NCI-H226 (cell line): ENCODE data around the gene RNF113B.

Experiments
- DNase-seq: peaks from one replicate; pipeline ENCODE4 v3.0.0-alpha.2; 2015

The RNF113B gene

DNA sequence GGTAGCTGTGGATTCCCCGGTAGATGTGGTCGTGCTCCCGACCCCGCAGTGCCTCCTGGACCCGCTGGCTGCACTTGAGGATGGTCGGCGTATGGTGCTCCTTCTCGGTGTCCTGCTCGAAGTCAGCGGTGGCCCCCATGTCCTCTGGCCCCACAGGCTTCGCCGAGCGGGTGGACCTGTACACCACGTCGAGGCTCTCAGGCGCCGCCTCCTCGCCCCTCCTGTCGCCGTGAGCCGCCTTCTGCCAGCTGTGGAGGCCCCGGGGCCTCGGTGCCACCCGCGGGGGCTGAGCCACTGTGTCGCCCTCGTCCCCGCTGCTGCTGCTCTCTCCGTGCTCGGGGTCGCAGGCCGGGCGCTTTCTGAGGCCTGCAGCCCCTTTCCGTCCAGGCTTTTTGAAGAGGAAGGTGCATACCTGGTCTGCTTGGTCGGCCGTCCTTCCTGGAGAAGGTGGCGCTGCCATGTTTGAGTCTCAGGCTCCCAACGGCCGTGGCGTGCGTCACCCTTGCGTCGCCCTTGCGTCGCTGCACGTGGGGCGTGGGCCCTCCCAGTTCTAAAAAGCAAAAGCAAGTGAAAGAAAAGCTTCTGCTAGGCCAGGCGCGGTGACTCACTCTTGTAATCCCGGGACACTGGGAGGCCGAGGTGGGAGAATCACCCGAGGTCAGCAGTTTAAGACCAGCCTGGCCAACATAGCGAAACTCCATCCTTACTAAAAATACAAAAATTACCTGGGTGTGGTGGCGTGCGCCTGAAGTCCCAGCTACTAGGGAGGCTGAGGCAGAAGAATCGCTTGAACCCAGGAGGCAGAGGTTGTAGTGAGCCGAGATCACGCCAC is at the start of gene RNF113B:
TSS of gene RNF113B (minus strand) at position 493 of the 832 bp plus-strand sequence. CDS start at position 460, 33 bp downstream.
- DNase-seq, result no peak

GRCh38 chr13:98226496-98226895 is 49.4 kb upstream of the RNF113B start:
- DNase-seq, result no peak

GRCh38 chr13:98225036-98225940 is 48.2 kb upstream of the RNF113B start:
- DNase-seq, result no peak

DNA sequence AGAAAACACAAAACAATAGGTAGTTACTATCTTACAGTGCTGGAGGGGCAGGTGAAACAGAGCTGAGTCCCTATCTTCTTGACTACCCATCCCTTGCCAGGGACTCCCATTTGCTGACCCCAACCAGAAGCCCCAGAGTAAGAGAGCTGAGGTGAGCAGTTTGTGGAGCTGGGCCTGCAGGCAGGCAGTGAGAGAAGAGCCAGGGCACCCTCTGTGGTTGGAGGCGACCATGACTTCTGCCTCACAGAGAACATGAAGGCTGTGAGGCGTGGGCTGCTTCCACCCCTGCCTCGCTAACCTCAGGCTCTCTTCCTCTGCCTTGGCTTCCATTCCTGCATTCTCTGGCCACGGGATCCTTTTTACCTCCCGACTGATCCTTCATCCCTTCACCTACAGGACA is 47.5 kb upstream of the RNF113B start:
- no peak for DNase-seq

GRCh38 chr13:98223741-98224140 is 46.7 kb upstream of the RNF113B start:
- DNase-seq, result no peak

DNA sequence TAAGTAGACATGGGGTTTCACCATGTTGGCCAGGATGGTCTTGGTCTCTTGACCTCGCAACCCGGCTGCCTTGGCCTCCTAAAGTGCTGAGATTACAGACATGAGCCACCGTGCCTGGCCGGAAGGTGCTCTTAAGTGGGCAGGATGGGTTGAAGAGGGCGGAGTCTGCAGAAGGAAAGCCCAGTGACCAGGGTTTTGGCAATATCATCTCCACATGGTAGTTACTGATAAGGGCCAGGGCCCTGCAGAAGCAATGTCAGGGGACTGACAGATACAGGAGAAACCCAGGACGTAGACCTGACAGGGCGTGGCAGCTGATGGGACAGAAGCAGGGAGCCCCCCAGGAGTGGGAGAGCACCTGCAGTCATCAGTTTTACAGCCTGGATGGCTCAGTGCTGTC is 45.7 kb upstream of the RNF113B start:
- DNase-seq, result no peak

DNA sequence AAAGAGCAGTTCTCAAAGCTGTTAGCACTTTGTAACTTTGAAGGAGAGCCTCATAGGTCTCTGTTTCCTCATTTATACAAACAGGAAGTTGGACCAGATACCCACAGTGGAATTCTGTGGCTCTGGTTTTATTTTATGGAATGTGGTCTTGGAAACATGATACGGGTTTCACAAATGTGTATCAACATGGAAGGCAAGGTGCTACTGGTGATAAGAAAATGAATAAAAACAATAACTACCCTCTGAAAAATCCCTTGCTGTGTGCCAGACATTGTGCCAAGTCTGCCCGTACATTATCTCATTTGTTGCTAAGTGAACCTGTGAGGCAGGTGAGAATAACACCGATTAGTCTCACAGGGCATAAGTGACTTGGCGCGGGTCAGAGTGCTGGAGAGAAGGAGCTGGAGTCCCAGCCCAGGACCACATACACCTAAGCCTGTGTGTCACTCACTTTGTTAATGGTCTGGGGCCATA is 45.0 kb upstream of the RNF113B start:
- DNase-seq, result peak; percentile 46

DNA sequence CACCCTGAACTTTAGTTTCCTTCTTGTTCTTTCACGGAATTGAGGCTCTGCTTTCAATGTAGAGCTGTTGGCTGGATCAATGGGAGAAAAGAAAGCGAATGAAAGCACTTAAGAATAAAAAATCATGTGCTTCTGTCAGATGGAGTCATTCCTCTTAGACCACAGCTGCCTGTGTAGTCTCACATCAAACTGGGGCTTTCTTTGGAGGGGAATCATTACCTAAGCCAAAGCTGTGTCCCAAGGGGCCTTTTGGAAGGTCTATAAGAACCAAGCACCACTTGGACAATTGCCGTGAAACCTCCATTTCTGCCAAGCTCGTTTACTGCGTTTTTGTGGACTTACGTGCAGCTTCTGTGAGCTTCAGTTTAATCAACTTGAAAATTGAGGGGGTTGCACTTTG is 44.2 kb upstream of the RNF113B start:
- DNase-seq, result no peak

- DNase-seq, result no peak
Measured at GRCh38 chr13:98220271-98220791, 43.3 kb upstream of the RNF113B start.

GRCh38 chr13:98219685-98220084 is 42.6 kb upstream of the RNF113B start:
- DNase-seq, result no peak

- no peak for DNase-seq
Measured at GRCh38 chr13:98217597-98217996, 40.5 kb upstream of the RNF113B start.

GRCh38 chr13:98216711-98217285 is 39.7 kb upstream of the RNF113B start:
- DNase-seq, result no peak

DNA sequence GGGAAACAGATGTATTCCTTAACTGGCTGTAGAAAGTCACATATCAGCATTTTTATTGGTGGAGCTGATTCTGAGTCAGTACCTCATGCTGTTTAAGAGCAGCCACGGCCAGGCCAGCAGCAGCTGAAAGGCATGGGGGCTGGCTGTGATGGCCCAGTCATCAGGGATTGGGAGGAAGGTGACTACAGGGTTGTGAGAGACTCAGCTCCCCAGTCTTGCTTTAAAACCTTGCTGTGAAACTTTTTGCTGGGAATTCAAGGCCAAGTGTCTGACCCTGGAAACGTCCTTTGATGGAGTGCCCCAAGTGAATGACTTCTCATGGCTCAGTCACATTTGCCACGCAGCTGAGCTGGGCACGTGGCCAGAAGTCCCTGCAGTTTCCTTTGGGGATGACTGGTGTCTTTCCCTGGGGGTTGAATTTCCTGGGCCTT is 39.1 kb upstream of the RNF113B start:
- DNase-seq, result peak; percentile 17

- no peak for DNase-seq
Measured at GRCh38 chr13:98215508-98215907, 38.4 kb upstream of the RNF113B start.

DNA sequence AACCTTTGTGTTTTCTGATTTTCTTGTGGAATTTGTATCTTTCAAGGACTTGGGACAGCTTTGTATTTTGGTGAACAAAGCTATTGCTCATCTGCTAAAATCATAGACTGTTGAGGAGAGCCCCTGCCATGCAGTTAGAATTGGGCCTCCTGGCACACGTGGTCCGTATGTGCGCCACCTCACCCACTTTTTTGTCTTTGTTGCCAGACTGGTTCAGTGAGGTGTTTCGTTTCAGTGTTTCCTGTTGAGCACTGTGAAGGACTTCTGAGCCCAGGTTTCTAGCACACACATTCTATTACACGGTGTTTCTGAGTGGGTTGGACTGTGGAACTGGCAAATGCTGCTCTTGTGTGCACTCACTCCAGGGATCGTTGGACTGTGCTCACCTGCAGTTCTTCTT is 37.6 kb upstream of the RNF113B start:
- DNase-seq, result no peak

- peak; percentile 52 for DNase-seq
Measured at GRCh38 chr13:98214008-98214643, 37.1 kb upstream of the RNF113B start.

DNA sequence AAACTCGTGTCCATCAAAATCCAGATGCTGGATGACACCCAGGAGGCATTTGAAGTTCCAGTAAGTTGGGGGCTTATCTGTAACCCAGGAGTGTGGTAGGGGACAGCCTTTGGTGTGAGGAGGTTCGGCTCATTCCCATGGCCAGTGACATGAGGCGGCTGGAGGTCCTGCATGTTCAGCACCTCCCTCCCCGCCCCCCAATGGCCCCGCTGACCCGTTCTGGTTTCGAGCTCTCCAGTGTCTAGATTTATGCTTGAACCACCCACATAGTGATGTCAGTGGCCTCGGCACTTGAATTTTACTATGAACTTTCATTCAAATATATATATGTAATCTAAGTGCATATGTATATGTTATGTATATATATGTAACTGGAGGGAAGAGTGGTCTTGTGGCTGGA is 36.3 kb upstream of the RNF113B start:
- no peak for DNase-seq

GRCh38 chr13:98212763-98213162 is 35.7 kb upstream of the RNF113B start:
- no peak for DNase-seq

DNA sequence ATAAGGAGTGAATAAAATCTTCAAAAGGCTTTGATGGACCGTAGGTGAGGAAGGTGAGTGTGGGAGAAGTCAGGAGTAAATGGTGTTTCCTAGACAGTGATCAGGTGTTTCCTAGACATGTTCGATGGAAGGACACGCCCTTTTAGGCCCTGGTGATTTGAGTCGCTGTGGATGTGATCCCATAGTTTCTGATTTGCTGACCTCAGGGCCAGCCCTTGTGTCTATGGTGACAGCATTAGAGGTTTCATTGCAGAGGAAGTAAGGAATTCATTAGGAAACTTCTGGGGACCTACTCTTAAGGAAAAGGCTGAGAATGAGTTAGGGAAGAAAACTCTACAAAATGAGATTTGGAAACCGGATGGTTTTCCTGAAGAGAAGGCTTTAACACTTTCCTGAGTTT is 31.5 kb upstream of the RNF113B start:
- no peak for DNase-seq

GRCh38 chr13:98207416-98207815 is 30.3 kb upstream of the RNF113B start:
- DNase-seq, result peak; percentile 36

- peak; percentile 69 for DNase-seq
Measured at GRCh38 chr13:98206946-98207345, 29.9 kb upstream of the RNF113B start.

DNA sequence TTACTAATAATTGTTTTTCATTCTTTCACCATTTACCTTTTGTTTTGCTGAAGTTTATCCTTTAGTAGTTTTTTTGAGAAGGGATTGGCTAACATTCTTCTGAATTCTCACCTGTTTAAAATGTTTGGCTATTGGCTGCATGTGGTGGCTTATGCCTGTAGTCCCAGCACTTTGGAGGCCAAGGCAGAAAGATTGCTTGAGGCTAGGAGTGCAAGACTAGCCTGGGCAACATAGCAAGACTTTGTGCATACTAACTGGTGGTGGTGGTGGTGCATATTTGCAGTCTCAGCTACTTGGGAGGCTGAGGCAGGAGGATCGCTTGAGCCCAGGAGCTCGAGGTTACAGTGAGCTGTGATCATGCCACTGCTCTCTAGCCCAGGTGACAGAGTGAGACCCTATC is 27.5 kb upstream of the RNF113B start:
- no peak for DNase-seq
